Measurements from ENCODE around the gene CXCR3.
"Not testable (repeated sequence)": the region's sequence is repeated elsewhere in the genome, so short reads cannot be mapped to it uniquely, and the experiment has no call there.

The CXCR3 gene

GRCh38 chrX:71604796-71605568 lies 13.3 kb downstream of the CXCR3 start:
- ChIA-PET CTCF (no interaction called here), POLR2A (no interaction called here)
- TF ChIP-seq ARNT (IDR thresholded peaks at IDR 0.05) (no peak), LEF1 (IDR thresholded peaks at IDR 0.05; ENCODE audit: borderline replicate concordance) (no peak), FOXM1 (IDR thresholded peaks at IDR 0.05; ENCODE audit: borderline replicate concordance) (no peak), CTBP1 (IDR thresholded peaks at IDR 0.05; ENCODE audit: borderline replicate concordance) (no peak), FOXK2 (IDR thresholded peaks at IDR 0.05) (no peak), SP1 (IDR thresholded peaks at IDR 0.05) (no peak), SUZ12 (IDR thresholded peaks at IDR 0.05) (no peak), PKNOX1 (IDR thresholded peaks at IDR 0.05) (no peak), NFRKB (IDR thresholded peaks at IDR 0.05) (no peak), TARDBP (IDR thresholded peaks at IDR 0.05) (no peak)
- no peak for DNase-seq (ENCODE audit: extremely low spot score)

- ChIA-PET POLR2A (no interaction called here), CTCF (no interaction called here)
- TF ChIP-seq ARNT (IDR thresholded peaks at IDR 0.05) (no peak), FOXK2 (IDR thresholded peaks at IDR 0.05) (no peak), SUZ12 (IDR thresholded peaks at IDR 0.05) (no peak), PKNOX1 (IDR thresholded peaks at IDR 0.05) (no peak), SP1 (IDR thresholded peaks at IDR 0.05) (no peak), ELF4 (IDR thresholded peaks at IDR 0.05) (no peak), FOXM1 (IDR thresholded peaks at IDR 0.05; ENCODE audit: borderline replicate concordance) (no peak), NFRKB (IDR thresholded peaks at IDR 0.05) (no peak), ZNF384 (IDR thresholded peaks at IDR 0.05) (no peak), TARDBP (IDR thresholded peaks at IDR 0.05) (no peak), FOXA1 (IDR thresholded peaks at IDR 0.05) (no peak), BHLHE40 (IDR thresholded peaks at IDR 0.05; ENCODE audit: borderline replicate concordance) (no peak), LEF1 (IDR thresholded peaks at IDR 0.05; ENCODE audit: borderline replicate concordance) (no peak), HDGF (IDR thresholded peaks at IDR 0.05; ENCODE audit: borderline replicate concordance) (no peak), L3MBTL2 (conservative IDR thresholded peaks at IDR 0.05) (no peak), CTBP1 (IDR thresholded peaks at IDR 0.05; ENCODE audit: borderline replicate concordance) (no peak)
Observed at GRCh38 chrX:71604141-71604540, 14.2 kb downstream of the CXCR3 start.

GRCh38 chrX:71603618-71604017 lies 14.7 kb downstream of the CXCR3 start:
- CTCF ChIA-PET = no interaction called here
- POLR2A ChIA-PET = no interaction called here

More at GRCh38 chrX:71604141-71604540, 14.2 kb downstream of the CXCR3 start:
- DNase-seq (ENCODE audit: extremely low spot score) = no peak

GRCh38 chrX:71599965-71600364 lies 18.3 kb downstream of the CXCR3 start:
- DNase-seq (ENCODE audit: extremely low spot score) = no peak
- POLR2A ChIA-PET = no interaction called here
- TF ChIP-seq FOXM1 (IDR thresholded peaks at IDR 0.05; ENCODE audit: borderline replicate concordance) (no peak), FOXK2 (IDR thresholded peaks at IDR 0.05) (no peak), HDGF (IDR thresholded peaks at IDR 0.05; ENCODE audit: borderline replicate concordance) (no peak), TARDBP (IDR thresholded peaks at IDR 0.05) (no peak), FOXA1 (IDR thresholded peaks at IDR 0.05) (no peak), NFRKB (IDR thresholded peaks at IDR 0.05) (no peak), ELF4 (IDR thresholded peaks at IDR 0.05) (no peak), BHLHE40 (IDR thresholded peaks at IDR 0.05; ENCODE audit: borderline replicate concordance) (no peak), CTBP1 (IDR thresholded peaks at IDR 0.05; ENCODE audit: borderline replicate concordance) (no peak), SP1 (IDR thresholded peaks at IDR 0.05) (no peak), PKNOX1 (IDR thresholded peaks at IDR 0.05) (no peak)
- CTCF ChIA-PET = no interaction called here

More at GRCh38 chrX:71603618-71604017, 14.7 kb downstream of the CXCR3 start:
- TF ChIP-seq ARNT (IDR thresholded peaks at IDR 0.05) (no peak), SUZ12 (IDR thresholded peaks at IDR 0.05) (no peak), CTBP1 (IDR thresholded peaks at IDR 0.05; ENCODE audit: borderline replicate concordance) (no peak), PKNOX1 (IDR thresholded peaks at IDR 0.05) (no peak), BHLHE40 (IDR thresholded peaks at IDR 0.05; ENCODE audit: borderline replicate concordance) (no peak), SP1 (IDR thresholded peaks at IDR 0.05) (no peak), FOXA1 (IDR thresholded peaks at IDR 0.05) (no peak), LEF1 (IDR thresholded peaks at IDR 0.05; ENCODE audit: borderline replicate concordance) (no peak), TARDBP (IDR thresholded peaks at IDR 0.05) (no peak), NFRKB (IDR thresholded peaks at IDR 0.05) (no peak), HDGF (IDR thresholded peaks at IDR 0.05; ENCODE audit: borderline replicate concordance) (no peak), ZNF384 (IDR thresholded peaks at IDR 0.05) (no peak), FOXM1 (IDR thresholded peaks at IDR 0.05; ENCODE audit: borderline replicate concordance) (no peak), L3MBTL2 (conservative IDR thresholded peaks at IDR 0.05) (no peak), FOXK2 (IDR thresholded peaks at IDR 0.05) (no peak), ELF4 (IDR thresholded peaks at IDR 0.05) (no peak)
- no peak for DNase-seq (ENCODE audit: extremely low spot score)

- DNase-seq (ENCODE audit: extremely low spot score); POLR2A ChIA-PET; CTCF ChIA-PET: not testable (repeated sequence)
Observed at GRCh38 chrX:71593210-71593609, 25.1 kb downstream of the CXCR3 start.

GRCh38 chrX:71586929-71587328 lies 31.4 kb downstream of the CXCR3 start:
- ChIA-PET CTCF (no interaction called here), POLR2A (no interaction called here)
- DNase-seq (ENCODE audit: extremely low spot score) = no peak
- TF ChIP-seq L3MBTL2 (conservative IDR thresholded peaks at IDR 0.05) (no peak), LEF1 (IDR thresholded peaks at IDR 0.05; ENCODE audit: borderline replicate concordance) (no peak), HDGF (IDR thresholded peaks at IDR 0.05; ENCODE audit: borderline replicate concordance) (no peak), ZNF384 (IDR thresholded peaks at IDR 0.05) (no peak), ELF4 (IDR thresholded peaks at IDR 0.05) (no peak), SUZ12 (IDR thresholded peaks at IDR 0.05) (no peak), PKNOX1 (IDR thresholded peaks at IDR 0.05) (no peak), FOXK2 (IDR thresholded peaks at IDR 0.05) (no peak), TARDBP (IDR thresholded peaks at IDR 0.05) (no peak), SP1 (IDR thresholded peaks at IDR 0.05) (no peak), FOXM1 (IDR thresholded peaks at IDR 0.05; ENCODE audit: borderline replicate concordance) (no peak)
